Right lobe of liver (tissue), 6 donors: ENCODE measurements around the gene LEP. TPM values are rescaled to one million over a fixed set of nuclear protein-coding genes. Genes with fewer than 3 reads are reported as not detected.

Source experiments
- ATAC-seq, 4 donors: fragments of 200-7000 bp; cut with Tn5 transposase; one replicate each; pipeline ENCODE4 v1.9.1; 2020; ENCODE audit warnings: mild to moderate bottlenecking in 4 of 4, moderate library complexity in 4 of 4
- DNase-seq, 3 donors: peaks; one replicate each; pipeline ENCODE4 v3.0.0-alpha.2; 2020
- H3K27ac ChIP-seq, 3 donors: fragments of 200-600 bp; one replicate each; pipeline ENCODE4 v1.8.0; 2022
- H3K27me3 ChIP-seq, 2 donors: fragments of 200-600 bp; one replicate each; pipeline ENCODE4 v1.8.0; 2022
- H3K36me3 ChIP-seq, 4 donors: fragments of 200-600 bp; sonication (generic) in 1 of 4; one replicate each; pipeline versions ENCODE4 v1.5.1 to v1.8.0; 2017 to 2022; ENCODE audit warnings: control low read depth in 1 of 4
- H3K4me1 ChIP-seq, 4 donors: fragments of 200-600 bp; sonication (generic) in 1 of 4; one replicate each; pipeline versions ENCODE4 v1.5.1 to v1.8.0; 2017 to 2022; ENCODE audit warnings: control low read depth in 1 of 4
- H3K4me3 ChIP-seq, 3 donors: fragments of 200-600 bp; one replicate each; pipeline ENCODE4 v1.8.0; 2022
- H3K9me3 ChIP-seq, 4 donors: fragments of 200-600 bp; sonication (generic) in 1 of 4; one replicate each; pipeline versions ENCODE4 v1.5.1 to v1.8.0; 2017 to 2022; ENCODE audit warnings: control low read depth in 1 of 4
- CTCF ChIP-seq, 4 donors: fragments of 200-600 bp in 3 of 4; fragments of 450-650 bp in 1 of 4; IDR thresholded peaks; one replicate each; pipeline versions ENCODE4 v1.5.1 to v1.8.0; 2016 to 2022; ENCODE audit warnings: antibody characterized with exemption in 4 of 4, mild to moderate bottlenecking in 2 of 4
- POLR2A ChIP-seq: fragments of 450-650 bp; IDR thresholded peaks from one replicate; pipeline ENCODE4 v1.6.1; 2017; ENCODE audit warnings: antibody characterized with exemption, mild to moderate bottlenecking
- WGBS: methylation state at CpG from one replicate; pipeline ENCODE4 v1.1.6; 2018; ENCODE audit warnings: low coverage, low lambda C conversion rate; ENCODE audit not compliant: insufficient coverage; ENCODE audit errors: missing lambda C conversion rate; 5-methylcytosine and 5-hydroxymethylcytosine counted together
- intact Hi-C, 2 donors: fragments of 100-400 bp; cut with DNase I; formaldehyde crosslinking; loops; one replicate each; pipeline versions ENCODE4 v1.11.2 to v1.14.1; 2022
- microRNA-seq, 2 donors: library from miRNA; unstranded; fragments of <30 nt; microRNA quantifications; one replicate each; pipeline ENCODE4, GENCODE V29; 2019 to 2020
- small RNA-seq, 2 experiments: library from RNA; depleted of rRNA; stranded (forward); fragments of <200 nt; gene quantifications; one replicate each; pipeline ENCODE3, GENCODE V24; 2016
- total RNA-seq, 6 experiments: library from RNA; depleted of rRNA in 2 of 6; stranded (reverse); fragments of >200 nt in 2 of 6; fragmentation: NEBNext Ultra II Directional in 3 of 6; extraction: Animal tissue kit (Norgen Biotek cat#: 25700) in 3 of 6; gene quantifications; one replicate each; pipeline versions ENCODE4 v1.1.0 to v1.2.4, GENCODE V29; 2016 to 2023
- donor health status: DM: no; HTN: yes; CAD: no.
- donor health status: DM: no; HTN: no; CAD: no.
- donor health status: DM: no; HTN: no; CAD: no.
- donor health status: DM: no; HTN: yes; CAD: no.
- donor health status: DM: no; HTN: yes; CAD: no.

Gene LEP
- total RNA-seq, 6 experiments from 2014 or later, result not detected

DNA sequence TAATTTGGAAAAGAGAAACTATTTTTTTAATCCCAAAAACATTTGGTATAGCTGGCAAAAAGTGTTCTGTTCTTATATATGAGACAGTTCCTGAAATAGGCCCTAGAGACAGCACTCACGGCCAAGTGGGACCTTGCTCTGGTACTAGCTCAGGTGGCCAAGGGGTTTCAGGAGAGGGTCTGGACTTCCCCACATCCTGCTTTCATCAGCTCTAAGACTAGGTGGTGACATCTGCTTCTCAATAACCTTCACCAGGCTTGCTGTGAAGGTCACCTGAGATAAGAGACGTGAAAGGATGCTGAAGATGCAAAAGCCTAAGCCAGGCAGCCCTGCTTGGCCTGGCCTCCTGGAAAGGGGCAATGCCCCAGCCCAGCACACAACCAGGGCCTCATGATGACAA, 62.1 kb downstream of the LEP start:
- ATAC-seq (no peak), DNase-seq (no peak)
- Histone ChIP-seq H3K36me3 (peaks cover 0 to 32% (median 2%) of the 10 kb centered on the region in 4 donors), H3K27ac (no peak overlapping the region), H3K4me3 (no peak overlapping the region), H3K4me1 (no peaks in the 10 kb centered on the region), H3K27me3 (no peaks in the 10 kb centered on the region), H3K9me3 (no peaks in the 10 kb centered on the region)
- TF ChIP-seq POLR2A, result no peak
- no peak for TF ChIP-seq CTCF (IDR thresholded peaks at IDR 0.05)
- intact Hi-C loops, result no loop called here
- no CpG with 5 or more reads among the region's 2 CpGs for WGBS

- TF ChIP-seq CTCF (IDR thresholded peaks at IDR 0.05) (no peak), POLR2A (no peak)
- no peak overlapping the region for H3K27ac ChIP-seq
- no peak for DNase-seq
- H3K4me3 ChIP-seq, result no peak overlapping the region
- ATAC-seq, result peak in 2 of 4 donors; percentile 39 to 56
- no peaks in the 10 kb centered on the region for H3K9me3 ChIP-seq
- no peaks in the 10 kb centered on the region for H3K27me3 ChIP-seq
- intact Hi-C loops, result no loop called here
- peaks cover 0 to 33% (median 2%) of the 10 kb centered on the region in 4 donors for H3K36me3 ChIP-seq
- H3K4me1 ChIP-seq, result no peaks in the 10 kb centered on the region
- 73% methylated on average over 5 of the region's 5 CpGs for WGBS
Measured at GRCh38 chr7:128303643-128304042, 62.6 kb downstream of the LEP start.

DNA sequence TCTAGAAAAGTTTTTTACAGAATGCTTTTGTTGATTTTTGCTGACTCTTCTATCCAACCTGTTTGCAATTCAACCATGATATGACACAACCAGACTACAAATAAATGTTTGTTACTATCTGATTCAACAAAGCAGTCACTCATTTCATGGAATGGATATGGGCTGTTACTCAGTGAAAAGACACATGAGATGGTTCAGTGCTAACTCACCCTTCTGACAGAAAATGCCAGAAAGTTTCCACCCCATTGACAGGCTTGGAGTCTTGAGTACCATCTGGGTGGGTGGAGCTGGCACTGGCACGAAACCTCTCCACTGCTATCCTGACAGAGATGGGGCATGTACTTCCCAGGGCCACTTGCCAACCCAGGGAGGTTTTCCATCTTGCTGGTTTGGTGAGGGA, 63.1 kb downstream of the LEP start:
- intact Hi-C loops, result no loop called here
- Histone ChIP-seq H3K27ac (no peak overlapping the region), H3K27me3 (no peaks in the 10 kb centered on the region), H3K9me3 (no peaks in the 10 kb centered on the region), H3K4me3 (no peak overlapping the region), H3K4me1 (no peaks in the 10 kb centered on the region), H3K36me3 (peaks cover 0 to 33% (median 2%) of the 10 kb centered on the region in 4 donors)
- ATAC-seq, result no peak
- TF ChIP-seq POLR2A, result no peak
- no peak for TF ChIP-seq CTCF (IDR thresholded peaks at IDR 0.05)
- WGBS, result no CpG with 5 or more reads among the region's 1 CpG
- no peak for DNase-seq

DNA sequence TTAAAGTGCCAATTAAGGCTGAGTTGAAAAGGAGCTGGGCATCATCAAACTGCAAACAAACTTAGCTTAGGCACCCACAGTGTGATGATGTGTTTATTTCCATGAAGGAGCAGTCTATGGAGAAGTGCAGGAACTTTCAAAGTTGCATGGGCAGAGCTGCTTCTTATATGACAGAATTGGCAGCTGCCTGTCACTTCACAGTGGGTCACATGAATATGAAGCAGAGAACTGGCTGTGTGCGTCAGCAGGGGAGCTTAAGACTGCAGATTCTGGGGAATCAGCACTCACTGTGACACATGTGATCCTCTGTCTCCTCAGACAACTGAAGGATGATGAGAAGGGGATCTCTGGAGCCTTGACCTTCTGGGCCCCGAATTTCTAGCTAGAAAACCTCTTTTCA, 66.0 kb downstream of the LEP start:
- DNase-seq, result no peak
- no peak overlapping the region for H3K4me3 ChIP-seq
- WGBS, result 93% methylated on average over 2 of the region's 2 CpGs
- H3K27ac ChIP-seq, result no peak overlapping the region
- no peaks in the 10 kb centered on the region for H3K4me1 ChIP-seq
- peaks cover 0 to 51% (median 3%) of the 10 kb centered on the region in 4 donors for H3K36me3 ChIP-seq
- intact Hi-C loops, result no loop called here
- no peaks in the 10 kb centered on the region for H3K27me3 ChIP-seq
- H3K9me3 ChIP-seq, result no peaks in the 10 kb centered on the region
- ATAC-seq, result peak in 1 of 4 donors; percentile 13
- TF ChIP-seq CTCF (IDR thresholded peaks at IDR 0.05) (no peak), POLR2A (no peak)

Small RNA genes lying within 50 kb of the gene (microRNA-seq; reads per million reads assigned to microRNA genes)
- 0 reads per million in 2 donors for gene MIR129-1

Small RNA genes lying within 50 kb of the gene (small RNA-seq; reads per million reads assigned to genes)
- 0 reads per million in 2 experiments for gene MIR129-1

Other genes starting within 250 kb of the LEP start
- 1 to 10 TPM in 5 of 6 experiments, under 1 TPM in 1; 0.74 to 4.0 (median 2.5) TPM for gene LRRC4, start 209.8 kb upstream of the LEP start, total RNA-seq
- 10 to 100 TPM in 5 of 6 experiments, 1 to 10 TPM in 1; 9.0 to 17.4 (median 11.1) TPM for gene RBM28, start 102.6 kb downstream of the LEP start, total RNA-seq
- under 1 TPM in 4 of 6 experiments, not detected in 2; 0.11 to 0.32 (median 0.18) TPM for gene PRRT4, start 120.4 kb downstream of the LEP start, total RNA-seq
- gene IMPDH1, start 168.7 kb downstream of the LEP start, total RNA-seq, result 1 to 10 TPM; 3.0 to 9.8 (median 5.5) TPM
- 10 to 100 TPM in 1 of 6 experiments, 1 to 10 TPM in 5; 1.8 to 60.6 (median 3.6) TPM for gene HILPDA, start 214.6 kb downstream of the LEP start, total RNA-seq
- gene METTL2B, start 235.5 kb downstream of the LEP start, total RNA-seq, result 10 to 100 TPM; 10.8 to 15.1 (median 13.6) TPM